ENCODE measurements around the gene OR4C5. TPM values are rescaled to one million over a fixed set of nuclear protein-coding genes. Genes with fewer than 3 reads are reported as not detected.
"Not testable (repeated sequence)": the region's sequence is repeated elsewhere in the genome, so short reads cannot be mapped to it uniquely, and the experiment has no call there.

Gene OR4C5
- total RNA-seq, 4 donors from 2014 or later, result not detected

- ATAC-seq, result no peak
- peaks cover 0 to 8% (median 0%) of the 10 kb centered on the region in 3 donors for H3K9me3 ChIP-seq
- no peak overlapping the region for H3K4me3 ChIP-seq
- H3K27me3 ChIP-seq, result no peaks in the 10 kb centered on the region
- no peaks in the 10 kb centered on the region for H3K36me3 ChIP-seq
- H3K27ac ChIP-seq, result no peak overlapping the region
- 32 to 57% methylated on average over 1 to 2 of the region's 2 CpGs for WGBS, 2 donors (ENCODE audit: low coverage in 1 of 2)
- TF ChIP-seq POLR2AphosphoS5 (IDR thresholded peaks at IDR 0.05) (no peak), CTCF (IDR thresholded peaks at IDR 0.05) (no peak), EP300 (IDR thresholded peaks at IDR 0.05) (no peak), POLR2A (IDR thresholded peaks at IDR 0.05) (no peak)
- no peaks in the 10 kb centered on the region for H3K4me1 ChIP-seq
These were observed 24.8 kb downstream of the OR4C5 start for GRCh38 chr11:48341466-48341865.

- H3K4me3 ChIP-seq, H3K27ac ChIP-seq, ATAC-seq, H3K9me3 ChIP-seq, H3K27me3 ChIP-seq, H3K36me3 ChIP-seq, H3K4me1 ChIP-seq: not testable (repeated sequence)
These were observed 41.6 kb downstream of the OR4C5 start, which contains the start of gene OR4C3 for GRCh38 chr11:48324620-48325019. Gene OR4C3 (plus strand): TSS chr11:48324920. CDS start chr11:48325022, 102 bp downstream.

- WGBS, 2 donors (ENCODE audit: low coverage in 1 of 2), result 69 to 80% methylated on average over 2 of the region's 2 CpGs
- not testable (repeated sequence) for ATAC-seq, H3K36me3 ChIP-seq, H3K4me1 ChIP-seq, H3K4me3 ChIP-seq, H3K9me3 ChIP-seq, H3K27ac ChIP-seq, H3K27me3 ChIP-seq
These were observed 46.5 kb downstream of the OR4C5 start for GRCh38 chr11:48319813-48320212.

Other genes starting within 250 kb of the OR4C5 start
- gene OR4B1, start 149.7 kb downstream of the OR4C5 start, total RNA-seq, result not detected
- gene OR4X2, start 121.4 kb downstream of the OR4C5 start, total RNA-seq, result not detected
- gene OR4X1, start 102.6 kb downstream of the OR4C5 start, total RNA-seq, result not detected
- gene OR4S1, start 60.2 kb downstream of the OR4C5 start, total RNA-seq, result not detected
- gene OR4C3, start 41.5 kb downstream of the OR4C5 start, total RNA-seq, result not detected
- gene OR4A47, start 122.3 kb upstream of the OR4C5 start, total RNA-seq, result not detected

All from gastroesophageal sphincter (tissue), 4 donors.